IMR-90 (cell line): ENCODE measurements around the gene ANGPTL1. TPM values are rescaled to one million over a fixed set of nuclear protein-coding genes. Genes with fewer than 3 reads are reported as not detected.

Source experiments
- ATAC-seq: fragments of 200-7000 bp; cut with Tn5 transposase; 2 replicates; pipeline ENCODE4 v1.9.1; 2020; ENCODE audit warnings: low read depth, mild to moderate bottlenecking, moderate library complexity
- Bru-seq: library from RNA; stranded (reverse); fragments of 400-500 nt; gene quantifications from one replicate; lab custom pipeline; 2021; lab: Mats Ljungman, UMichigan
- BruChase-seq, 2 experiments: library from RNA; stranded (reverse); fragments of 400-500 nt; gene quantifications; one replicate each; lab custom pipeline; 2021; lab: Mats Ljungman, UMichigan
- BruUV-seq: library from RNA; stranded (reverse); fragments of 400-500 nt; replicated peaks from 2 replicates; lab custom pipeline; 2021; lab: Mats Ljungman, UMichigan
- CTCF ChIA-PET: fragments of 300-600 bp; formaldehyde crosslinking; extraction: SDS; loops from one replicate; lab custom pipeline; 2021; ENCODE audit warnings: antibody characterized with exemption; lab: Yijun Ruan, JAX
- POLR2A ChIA-PET: fragments of 300-600 bp; sonication (Branson Sonifier 250); formaldehyde crosslinking; loops from one replicate; lab custom pipeline; 2022; ENCODE audit warnings: antibody characterized with exemption; ENCODE audit not compliant: unreplicated experiment; lab: Charles Lee
- DNase-seq: peaks from one replicate; pipeline ENCODE4 v3.0.0; 2013
- H2AFZ ChIP-seq: replicated peaks from 2 replicates; pipeline ENCODE3; 2013; ENCODE audit warnings: low read length, mild to moderate bottlenecking; ENCODE audit not compliant: poor library complexity
- H2AK5ac ChIP-seq: 2 replicates; pipeline ENCODE4 v1.6.1; 2013; ENCODE audit warnings: low read depth, low read length, inconsistent platforms
- H2AK9ac ChIP-seq: replicated peaks from 2 replicates; pipeline ENCODE3; 2013; ENCODE audit warnings: mild to moderate bottlenecking, low read depth, low read length, moderate library complexity; ENCODE audit not compliant: poor library complexity
- H2BK120ac ChIP-seq: 2 replicates; pipeline ENCODE4 v1.6.1; 2013; ENCODE audit warnings: low read depth, low read length, inconsistent platforms
- H2BK15ac ChIP-seq: 3 replicates; pipeline ENCODE4 v1.6.1; 2013; ENCODE audit warnings: low read depth, low read length, inconsistent platforms
- H2BK20ac ChIP-seq: 2 replicates; pipeline ENCODE4 v1.6.1; 2013; ENCODE audit warnings: low read depth, mild to moderate bottlenecking, inconsistent platforms, low read length, moderate library complexity
- H2BK5ac ChIP-seq: 2 replicates; pipeline ENCODE4 v1.6.1; 2013; ENCODE audit warnings: mild to moderate bottlenecking, low read depth, low read length, inconsistent platforms; ENCODE audit not compliant: poor library complexity, severe bottlenecking
- H3K14ac ChIP-seq: replicated peaks from 2 replicates; pipeline ENCODE4 v1.6.1; 2013; ENCODE audit warnings: low read depth, low read length, inconsistent platforms
- H3K18ac ChIP-seq: 2 replicates; pipeline ENCODE4 v1.6.1; 2013; ENCODE audit warnings: low read depth, low read length, control low read depth
- H3K23ac ChIP-seq: 2 replicates; pipeline ENCODE4 v1.6.1; 2013; ENCODE audit warnings: low read depth, low read length, inconsistent platforms
- H3K27ac ChIP-seq: 2 replicates; pipeline ENCODE4 v1.5.1; 2013; ENCODE audit warnings: mild to moderate bottlenecking, control low read depth, low read length; ENCODE audit not compliant: insufficient read depth
- H3K27me3 ChIP-seq: 2 replicates; pipeline ENCODE4 v1.6.1; 2013; ENCODE audit warnings: low read length; ENCODE audit not compliant: control insufficient read depth, insufficient read depth
- H3K36me3 ChIP-seq: 2 replicates; pipeline ENCODE4 v1.6.1; 2013; ENCODE audit warnings: low read length, mixed read lengths; ENCODE audit not compliant: control insufficient read depth, insufficient read depth
- H3K4ac ChIP-seq: 2 replicates; pipeline ENCODE4 v1.6.1; 2013; ENCODE audit warnings: low read depth, low read length, inconsistent platforms
- H3K4me1 ChIP-seq: 2 replicates; pipeline ENCODE4 v1.6.1; 2013; ENCODE audit warnings: low read length, mixed read lengths; ENCODE audit not compliant: control insufficient read depth, insufficient read depth
- H3K4me2 ChIP-seq: 2 replicates; pipeline ENCODE4 v1.6.1; 2013; ENCODE audit warnings: low read depth, mild to moderate bottlenecking, control low read depth, low read length, moderate library complexity
- H3K4me3 ChIP-seq: 2 replicates; pipeline ENCODE4 v1.5.1; 2013; ENCODE audit warnings: low read depth, mild to moderate bottlenecking, control low read depth, low read length, moderate library complexity; ENCODE audit not compliant: insufficient read depth
- H3K56ac ChIP-seq: 2 replicates; pipeline ENCODE4 v1.6.1; 2013; ENCODE audit warnings: low read length, inconsistent platforms; ENCODE audit not compliant: insufficient read depth; ENCODE audit errors: extremely low read depth
- H3K79me1 ChIP-seq, 2 experiments: 2 replicates each; pipeline ENCODE4 v1.6.1; 2013; ENCODE audit warnings: low read length in 2 of 2, inconsistent platforms in 1 of 2, low read depth in 1 of 2
- H3K9ac ChIP-seq: 2 replicates; pipeline ENCODE4 v1.6.1; 2013; ENCODE audit warnings: low read depth, low read length, control low read depth
- H3K9me1 ChIP-seq: 2 replicates; pipeline ENCODE4 v1.6.1; 2013; ENCODE audit warnings: low read length, inconsistent platforms; ENCODE audit not compliant: insufficient read depth
- H3K9me3 ChIP-seq: 2 replicates; pipeline ENCODE4 v1.6.1; 2013; ENCODE audit warnings: low read length; ENCODE audit not compliant: control insufficient read depth, insufficient read depth
- H4K20me1 ChIP-seq: 2 replicates; pipeline ENCODE4 v1.6.1; 2013; ENCODE audit warnings: low read length, inconsistent platforms; ENCODE audit not compliant: insufficient read depth
- H4K5ac ChIP-seq: 2 replicates; pipeline ENCODE4 v1.6.1; 2013; ENCODE audit warnings: mild to moderate bottlenecking, low read depth, low read length, control low read depth
- H4K8ac ChIP-seq, 2 experiments: 2 replicates each; pipeline ENCODE4 v1.6.1; 2013; ENCODE audit warnings: low read depth in 2 of 2, low read length in 2 of 2, control low read depth in 1 of 2, inconsistent platforms in 1 of 2
- H4K91ac ChIP-seq: 2 replicates; pipeline ENCODE4 v1.6.1; 2013; ENCODE audit warnings: low read depth, low read length, inconsistent platforms; ENCODE audit not compliant: insufficient read depth
- CEBPB ChIP-seq: IDR thresholded peaks from 2 replicates; pipeline ENCODE4 v1.6.1; 2012; ENCODE audit warnings: low read depth, low read length, improper control_type of control experiment
- MXI1 ChIP-seq: IDR thresholded peaks from 2 replicates; pipeline ENCODE4 v1.6.1; 2012; ENCODE audit warnings: low read depth, mild to moderate bottlenecking, low read length, moderate library complexity, borderline replicate concordance
- RAD21 ChIP-seq: IDR thresholded peaks from 2 replicates; pipeline ENCODE4 v1.6.1; 2012; ENCODE audit warnings: low read length, improper control_type of control experiment
- WGBS, 2 experiments: methylation state at CpG; one replicate each; pipeline versions ENCODE4 v1.1.5 to v1.1.7; 2013; ENCODE audit warnings: missing lambda C conversion rate in 2 of 2; ENCODE audit not compliant: insufficient read length in 1 of 2; ENCODE audit errors: extremely low coverage in 2 of 2; 5-methylcytosine and 5-hydroxymethylcytosine counted together
- dilution Hi-C: fragments of 300-500 bp; cut with HindIII; formaldehyde crosslinking; loops from one replicate; pipeline ENCODE4 v1.14.3; 2018; ENCODE audit warnings: low sequenced_read_pairs; ENCODE audit not compliant: unreplicated experiment
- in situ Hi-C: fragments of 300-500 bp; cut with MboI; formaldehyde crosslinking; loops from 3 replicates; pipeline ENCODE4 v1.14.3; 2019; ENCODE audit warnings: low sequenced_read_pairs, inconsistent platforms, mixed read lengths
- intact Hi-C: fragments of 100-400 bp; cut with micrococcal nuclease; formaldehyde crosslinking; loops from 2 replicates; pipeline ENCODE4 v1.10.0; 2022
- long read RNA-seq: library from polyadenylated mRNA; unstranded; transcript quantifications from one replicate; pipeline ENCODE4 v2.0.0, GENCODE V29; 2021; ENCODE audit not compliant: unreplicated experiment
- polyA plus RNA-seq, 3 experiments: library from polyadenylated mRNA; depleted of rRNA; stranded (reverse); fragments of >200 nt; gene quantifications; 2 replicates each; pipeline ENCODE4 v1.2.3, GENCODE V29; 2012; ENCODE audit warnings: low replicate concordance in 1 of 3
- total RNA-seq: library from RNA; depleted of rRNA; stranded (reverse); fragments of >200 nt; gene quantifications from 2 replicates; pipeline ENCODE4 v1.2.3, GENCODE V29; 2012; rRNA removed
- TF ChIP-seq, protein P1 (sequence below): conservative IDR thresholded peaks from 2 replicates; pipeline ENCODE4 v1.5.1; 2012; ENCODE audit warnings: mild to moderate bottlenecking, low read depth, low read length, improper control_type of control experiment

Gene ANGPTL1, protein sequence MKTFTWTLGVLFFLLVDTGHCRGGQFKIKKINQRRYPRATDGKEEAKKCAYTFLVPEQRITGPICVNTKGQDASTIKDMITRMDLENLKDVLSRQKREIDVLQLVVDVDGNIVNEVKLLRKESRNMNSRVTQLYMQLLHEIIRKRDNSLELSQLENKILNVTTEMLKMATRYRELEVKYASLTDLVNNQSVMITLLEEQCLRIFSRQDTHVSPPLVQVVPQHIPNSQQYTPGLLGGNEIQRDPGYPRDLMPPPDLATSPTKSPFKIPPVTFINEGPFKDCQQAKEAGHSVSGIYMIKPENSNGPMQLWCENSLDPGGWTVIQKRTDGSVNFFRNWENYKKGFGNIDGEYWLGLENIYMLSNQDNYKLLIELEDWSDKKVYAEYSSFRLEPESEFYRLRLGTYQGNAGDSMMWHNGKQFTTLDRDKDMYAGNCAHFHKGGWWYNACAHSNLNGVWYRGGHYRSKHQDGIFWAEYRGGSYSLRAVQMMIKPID
- total RNA-seq (under 0.01 TPM in 1 of 2 replicates, not detected in the other), polyA plus RNA-seq (2012; rRNA removed) (0.03 and 0.04 TPM in 2 replicates), Bru-seq, nascent RNA (percentile 20 among the genes with signal in this experiment), BruChase-seq, experiment 1, labeled RNA remaining after a 6-hour chase (percentile 25 among the genes with signal in this experiment), BruChase-seq, experiment 2, labeled RNA remaining after a 2-hour chase (percentile 13 among the genes with signal in this experiment)
- polyA plus RNA-seq (2012; cell fraction: cytosol; rRNA removed): 0.01 and 0.03 TPM in 2 replicates
- polyA plus RNA-seq (2012; cell fraction: nucleus; rRNA removed; ENCODE audit: low replicate concordance): 0.06 TPM in 1 of 2 replicates, not detected in the other
- long read RNA-seq: 0 reads

DNA sequence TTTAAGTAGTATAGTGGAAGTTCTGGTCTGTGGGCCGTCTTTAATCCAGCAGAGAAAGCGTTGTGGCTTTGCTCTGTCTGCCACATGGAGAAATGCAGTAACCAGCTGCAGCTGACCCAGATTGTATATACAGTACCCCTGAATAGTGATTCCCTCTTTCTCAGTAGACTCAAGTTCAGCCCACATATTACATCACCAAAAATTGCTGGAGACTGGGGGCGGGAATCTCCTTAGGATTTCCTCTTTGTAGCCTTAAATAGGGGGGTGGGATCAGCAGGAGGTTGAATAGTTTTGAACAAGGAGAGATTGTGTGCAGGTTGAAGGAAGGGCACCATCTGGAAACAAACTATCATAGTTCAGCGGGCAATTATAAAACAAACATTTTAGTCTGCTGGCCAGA, at the start of gene ANGPTL1:
Gene ANGPTL1, minus strand, starts transcription at position 134 of the 400 bp plus-strand sequence. CDS start 5,301 bp downstream, outside the sequence.
- Histone ChIP-seq H2BK120ac (no peak within 1 kb of the TSS), H4K20me1 (no peaks in the 10 kb centered on the region), H3K27me3 (no peaks in the 10 kb centered on the region), H3K4ac (no peak within 1 kb of the TSS), H2BK5ac (no peak within 1 kb of the TSS), H3K4me3 (no peak within 1 kb of the TSS), H2AFZ (no peak within 1 kb of the TSS), H4K8ac (no peak within 1 kb of the TSS), H3K18ac (no peak within 1 kb of the TSS), H2BK15ac (no peak within 1 kb of the TSS), H3K9me3 (no peaks in the 10 kb centered on the region), H4K91ac (no peak within 1 kb of the TSS), H3K4me2 (peak within 1 kb of the TSS; percentile 56), H3K14ac (no peak within 1 kb of the TSS), H2AK9ac (no peak within 1 kb of the TSS), H3K56ac (no peak within 1 kb of the TSS), H3K9me1 (no peaks in the 10 kb centered on the region; the same call in 1 of the 2 replicates), H4K5ac (no peak within 1 kb of the TSS), H3K23ac (no peak within 1 kb of the TSS), H3K9ac (no peak within 1 kb of the TSS; the same call in 1 of the 2 replicates), H3K4me1 (peaks cover 5% of the 10 kb centered on the region), H2BK20ac (no peak within 1 kb of the TSS), H3K27ac (no peak within 1 kb of the TSS), H2AK5ac (no peak within 1 kb of the TSS), H3K36me3 (peaks cover 3% of the 10 kb centered on the region; the same call in 1 of the 2 replicates), H3K79me1 (peaks cover 3 to 7% of the 10 kb centered on the region in 2 experiments; a peak in 2 of 4 replicates)
- DNase-seq: peak; percentile 73
- TF ChIP-seq CEBPB: peak; percentile 52; the same call in 1 of the 2 replicates
- TF ChIP-seq MXI1: peak; percentile 36; the same call in 1 of the 2 replicates
- TF ChIP-seq RAD21: no peak
- TF ChIP-seq, protein P1, sequence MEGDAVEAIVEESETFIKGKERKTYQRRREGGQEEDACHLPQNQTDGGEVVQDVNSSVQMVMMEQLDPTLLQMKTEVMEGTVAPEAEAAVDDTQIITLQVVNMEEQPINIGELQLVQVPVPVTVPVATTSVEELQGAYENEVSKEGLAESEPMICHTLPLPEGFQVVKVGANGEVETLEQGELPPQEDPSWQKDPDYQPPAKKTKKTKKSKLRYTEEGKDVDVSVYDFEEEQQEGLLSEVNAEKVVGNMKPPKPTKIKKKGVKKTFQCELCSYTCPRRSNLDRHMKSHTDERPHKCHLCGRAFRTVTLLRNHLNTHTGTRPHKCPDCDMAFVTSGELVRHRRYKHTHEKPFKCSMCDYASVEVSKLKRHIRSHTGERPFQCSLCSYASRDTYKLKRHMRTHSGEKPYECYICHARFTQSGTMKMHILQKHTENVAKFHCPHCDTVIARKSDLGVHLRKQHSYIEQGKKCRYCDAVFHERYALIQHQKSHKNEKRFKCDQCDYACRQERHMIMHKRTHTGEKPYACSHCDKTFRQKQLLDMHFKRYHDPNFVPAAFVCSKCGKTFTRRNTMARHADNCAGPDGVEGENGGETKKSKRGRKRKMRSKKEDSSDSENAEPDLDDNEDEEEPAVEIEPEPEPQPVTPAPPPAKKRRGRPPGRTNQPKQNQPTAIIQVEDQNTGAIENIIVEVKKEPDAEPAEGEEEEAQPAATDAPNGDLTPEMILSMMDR: no peak
- POLR2A ChIA-PET: no interaction called here
- peak; percentile 85 for ATAC-seq
- dilution Hi-C loops (no loop called here), intact Hi-C loops (no loop called here), in situ Hi-C loops (no loop called here)
- WGBS, 2 experiments: no CpG with 5 or more reads among the region's 4 CpGs
- no TSS peak for BruUV-seq
- CTCF ChIA-PET: no interaction called here
